ENCODE data around the gene TLCD4.

GRCh38 chr1:95097426-95097825, 19.7 kb upstream of the TLCD4 start:
- TF ChIP-seq ATF1 (CRISPR knock-in tag; IDR thresholded peaks at IDR 0.05) (no peak), ATF2 (CRISPR knock-in tag; IDR thresholded peaks at IDR 0.05; ENCODE audit: borderline replicate concordance, low read depth) (no peak), MAX (CRISPR knock-in tag; IDR thresholded peaks at IDR 0.05) (no peak), CTCF (IDR thresholded peaks at IDR 0.05) (no peak), E2F5 (CRISPR knock-in tag; IDR thresholded peaks at IDR 0.05) (no peak), KAT7 (CRISPR knock-in tag; IDR thresholded peaks at IDR 0.05; ENCODE audit: borderline replicate concordance) (no peak), CBFB (CRISPR knock-in tag; IDR thresholded peaks at IDR 0.05; ENCODE audit: low read depth) (no peak), NR2C2 (CRISPR knock-in tag; IDR thresholded peaks at IDR 0.05) (no peak), USF2 (CRISPR knock-in tag; IDR thresholded peaks at IDR 0.05) (no peak), USF1 (CRISPR knock-in tag; IDR thresholded peaks at IDR 0.05) (no peak), TP53 (CRISPR knock-in tag; IDR thresholded peaks at IDR 0.05) (no peak), FOXJ3 (CRISPR knock-in tag; IDR thresholded peaks at IDR 0.05; ENCODE audit: borderline replicate concordance) (no peak)
